ENCODE data around the gene ERGIC2.

- TF ChIP-seq ZNF23 (tag by site-specific recombination; IDR thresholded peaks at IDR 0.05; ENCODE audit: borderline replicate concordance), result no peak
- TF ChIP-seq, protein P1, sequence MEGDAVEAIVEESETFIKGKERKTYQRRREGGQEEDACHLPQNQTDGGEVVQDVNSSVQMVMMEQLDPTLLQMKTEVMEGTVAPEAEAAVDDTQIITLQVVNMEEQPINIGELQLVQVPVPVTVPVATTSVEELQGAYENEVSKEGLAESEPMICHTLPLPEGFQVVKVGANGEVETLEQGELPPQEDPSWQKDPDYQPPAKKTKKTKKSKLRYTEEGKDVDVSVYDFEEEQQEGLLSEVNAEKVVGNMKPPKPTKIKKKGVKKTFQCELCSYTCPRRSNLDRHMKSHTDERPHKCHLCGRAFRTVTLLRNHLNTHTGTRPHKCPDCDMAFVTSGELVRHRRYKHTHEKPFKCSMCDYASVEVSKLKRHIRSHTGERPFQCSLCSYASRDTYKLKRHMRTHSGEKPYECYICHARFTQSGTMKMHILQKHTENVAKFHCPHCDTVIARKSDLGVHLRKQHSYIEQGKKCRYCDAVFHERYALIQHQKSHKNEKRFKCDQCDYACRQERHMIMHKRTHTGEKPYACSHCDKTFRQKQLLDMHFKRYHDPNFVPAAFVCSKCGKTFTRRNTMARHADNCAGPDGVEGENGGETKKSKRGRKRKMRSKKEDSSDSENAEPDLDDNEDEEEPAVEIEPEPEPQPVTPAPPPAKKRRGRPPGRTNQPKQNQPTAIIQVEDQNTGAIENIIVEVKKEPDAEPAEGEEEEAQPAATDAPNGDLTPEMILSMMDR (tag by site-specific recombination; IDR thresholded peaks at IDR 0.05), result no peak
- no peak for TF ChIP-seq SCRT2 (tag by site-specific recombination; IDR thresholded peaks at IDR 0.05)
- TF ChIP-seq, protein P2, sequence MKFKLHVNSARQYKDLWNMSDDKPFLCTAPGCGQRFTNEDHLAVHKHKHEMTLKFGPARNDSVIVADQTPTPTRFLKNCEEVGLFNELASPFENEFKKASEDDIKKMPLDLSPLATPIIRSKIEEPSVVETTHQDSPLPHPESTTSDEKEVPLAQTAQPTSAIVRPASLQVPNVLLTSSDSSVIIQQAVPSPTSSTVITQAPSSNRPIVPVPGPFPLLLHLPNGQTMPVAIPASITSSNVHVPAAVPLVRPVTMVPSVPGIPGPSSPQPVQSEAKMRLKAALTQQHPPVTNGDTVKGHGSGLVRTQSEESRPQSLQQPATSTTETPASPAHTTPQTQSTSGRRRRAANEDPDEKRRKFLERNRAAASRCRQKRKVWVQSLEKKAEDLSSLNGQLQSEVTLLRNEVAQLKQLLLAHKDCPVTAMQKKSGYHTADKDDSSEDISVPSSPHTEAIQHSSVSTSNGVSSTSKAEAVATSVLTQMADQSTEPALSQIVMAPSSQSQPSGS (tag by site-specific recombination; IDR thresholded peaks at IDR 0.05; ENCODE audit: low read depth), result no peak
- no peak for TF ChIP-seq ZNF76 (tag by site-specific recombination; IDR thresholded peaks at IDR 0.05; ENCODE audit: borderline replicate concordance, low read depth)
- no peak for TF ChIP-seq TCF7L2 (IDR thresholded peaks at IDR 0.05; ENCODE audit: borderline replicate concordance, low read depth, low read length)
- TF ChIP-seq ZNF155 (tag by site-specific recombination; IDR thresholded peaks at IDR 0.05), result no peak
- TF ChIP-seq ZNF530 (tag by site-specific recombination; IDR thresholded peaks at IDR 0.05; ENCODE audit: low read depth), result no peak
- no peak for TF ChIP-seq ZBTB26 (tag by site-specific recombination; optimal IDR thresholded peaks at IDR 0.05)
- TF ChIP-seq ZNF175 (tag by site-specific recombination; IDR thresholded peaks at IDR 0.05), result no peak
Measured at GRCh38 chr12:29398495-29398894, 17.5 kb upstream of the ERGIC2 start.
